GM12874 (cell line): ENCODE results near the gene NTS.

Source experiments
- CTCF ChIP-seq: IDR thresholded peaks from 2 replicates; pipeline ENCODE4 v1.5.1; 2011; ENCODE audit warnings: low read depth, mild to moderate bottlenecking, control low read depth, low read length, moderate library complexity; ENCODE audit not compliant: insufficient read depth

NTS gene

DNA sequence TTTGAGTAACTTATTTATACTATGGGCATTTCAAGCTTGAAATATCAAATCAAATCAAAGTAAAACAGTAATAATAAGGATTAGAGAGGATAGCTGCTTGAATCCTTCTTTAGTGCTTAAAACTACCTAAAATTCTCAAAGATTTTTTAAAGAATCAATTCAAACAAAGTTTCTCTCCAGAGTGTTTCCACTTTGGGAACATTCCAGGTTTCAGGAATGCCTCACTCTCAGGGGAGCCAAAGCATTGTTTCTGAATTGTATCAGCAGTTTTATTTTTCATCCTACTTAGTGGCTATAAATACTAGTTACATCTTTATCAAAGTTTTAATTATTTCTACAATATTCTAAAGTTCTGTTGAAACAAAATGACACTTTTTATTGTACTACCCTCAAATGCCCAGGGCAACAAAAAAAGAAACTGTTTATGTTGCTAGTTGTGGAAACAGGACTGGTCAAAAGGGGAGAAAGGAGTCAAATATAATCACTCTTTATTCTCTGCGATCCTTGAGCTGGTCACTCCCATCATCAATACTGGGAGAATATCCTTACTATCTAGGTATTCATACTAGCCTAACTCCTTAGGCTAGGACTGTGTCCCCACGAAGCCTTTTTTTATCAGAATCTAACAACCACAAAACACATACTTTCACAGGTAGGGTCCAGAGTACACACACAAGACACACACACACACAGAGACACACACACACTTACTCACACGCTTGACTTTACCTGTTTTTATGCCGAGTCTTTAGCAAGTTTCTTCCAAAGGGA, 38.5 kb upstream of the NTS start:
- no peak for TF ChIP-seq CTCF

GRCh38 chr12:85836197-85837090, 37.7 kb upstream of the NTS start, which contains the start of gene RASSF9:
Gene RASSF9, minus strand, starts transcription at chr12:85836409. Its CDS starts 208 bp downstream, at chr12:85836201.
- TF ChIP-seq CTCF: no peak

DNA sequence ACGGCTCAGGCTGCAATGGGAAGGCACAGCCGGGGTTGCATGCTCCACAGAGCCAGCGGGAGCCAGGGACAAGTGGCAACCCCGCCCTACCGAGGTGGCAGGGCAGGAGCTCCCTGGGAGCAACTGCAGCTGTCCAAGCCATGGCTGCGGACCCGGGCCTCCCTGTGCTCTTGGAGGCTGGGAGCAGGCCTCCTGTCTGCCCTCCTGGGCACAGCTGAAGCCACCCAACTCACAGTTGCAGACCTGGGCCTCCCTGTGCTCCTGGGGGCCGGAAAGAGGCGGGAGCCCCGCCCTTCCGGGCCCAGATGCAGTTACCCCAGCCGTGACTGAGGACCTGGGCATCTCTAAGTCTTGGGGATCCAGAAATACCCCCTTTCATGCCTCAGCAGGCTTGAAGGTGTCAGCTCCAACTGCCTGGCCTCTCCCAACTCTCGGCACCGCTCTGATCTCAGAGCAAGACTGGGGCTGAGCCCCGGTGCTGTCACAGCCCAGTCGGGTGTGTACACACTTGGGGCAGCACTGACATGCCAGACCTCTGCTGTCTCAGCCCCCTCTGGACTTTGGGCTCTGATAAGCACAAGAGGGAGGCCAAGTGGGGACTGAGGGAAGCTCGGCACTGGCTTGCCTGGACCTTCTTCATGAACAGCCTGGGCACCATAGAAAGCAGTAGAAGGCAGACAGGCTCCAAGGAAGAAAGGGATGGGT, 30.3 kb upstream of the NTS start:
- TF ChIP-seq CTCF: no peak

DNA sequence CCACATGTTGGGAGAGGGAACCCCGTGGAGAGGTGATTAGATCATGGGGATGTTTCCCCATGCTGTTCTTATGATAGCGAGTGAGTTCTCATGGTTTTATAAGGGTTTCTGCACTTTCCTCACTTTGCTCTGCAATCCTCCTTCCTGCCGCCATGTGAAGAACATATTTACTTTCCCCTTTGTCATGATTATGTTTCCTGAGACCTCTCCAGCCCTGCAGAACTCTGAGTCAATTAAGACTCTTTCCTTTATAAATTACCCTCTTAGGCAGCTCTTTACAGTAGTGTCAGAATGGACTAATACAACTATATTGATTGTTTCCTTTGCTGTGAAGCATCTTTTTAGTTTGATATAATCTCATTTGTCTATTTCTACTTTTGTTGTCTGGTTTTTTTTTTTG, 24.8 kb upstream of the NTS start:
- no peak for TF ChIP-seq CTCF

DNA sequence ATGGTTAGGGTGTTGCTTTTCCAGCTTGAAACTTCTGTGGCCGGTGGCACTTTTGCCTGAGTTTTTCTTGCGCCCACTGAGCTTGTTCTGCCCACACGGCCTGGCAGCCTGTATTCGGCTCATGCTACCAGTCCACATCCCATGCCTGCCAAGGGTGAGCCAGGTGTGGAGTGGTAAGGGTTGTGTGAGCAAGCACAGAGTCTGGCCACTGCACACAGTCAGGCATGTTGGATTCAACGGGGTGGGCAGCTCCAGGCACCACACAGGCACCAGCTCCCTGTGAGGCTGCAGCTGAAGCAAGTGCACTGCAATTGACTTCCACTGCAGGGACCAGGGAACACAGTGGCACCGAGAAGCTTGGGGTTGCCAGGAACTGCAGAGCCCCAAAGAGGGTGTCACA, 18.8 kb upstream of the NTS start:
- no peak for TF ChIP-seq CTCF

DNA sequence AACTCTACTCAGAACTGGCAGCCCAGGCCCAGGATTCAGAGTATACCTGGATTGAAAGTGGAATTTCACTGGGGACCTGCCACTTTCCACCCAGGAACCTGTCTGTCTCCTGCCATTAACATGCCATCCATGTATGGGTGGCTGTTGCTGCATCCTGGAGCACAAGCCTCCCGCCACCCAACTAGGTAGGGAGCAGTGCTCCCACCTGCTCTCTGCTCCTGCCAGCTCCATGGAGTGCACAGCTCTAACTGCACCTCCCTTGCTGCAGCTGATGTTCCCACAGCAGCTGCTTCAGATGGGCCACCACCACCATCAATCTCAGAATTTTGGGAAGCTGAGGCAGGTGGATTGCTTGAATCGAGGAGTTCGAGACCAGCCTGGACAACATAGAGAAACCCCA, 17.1 kb upstream of the NTS start:
- no peak for TF ChIP-seq CTCF

DNA sequence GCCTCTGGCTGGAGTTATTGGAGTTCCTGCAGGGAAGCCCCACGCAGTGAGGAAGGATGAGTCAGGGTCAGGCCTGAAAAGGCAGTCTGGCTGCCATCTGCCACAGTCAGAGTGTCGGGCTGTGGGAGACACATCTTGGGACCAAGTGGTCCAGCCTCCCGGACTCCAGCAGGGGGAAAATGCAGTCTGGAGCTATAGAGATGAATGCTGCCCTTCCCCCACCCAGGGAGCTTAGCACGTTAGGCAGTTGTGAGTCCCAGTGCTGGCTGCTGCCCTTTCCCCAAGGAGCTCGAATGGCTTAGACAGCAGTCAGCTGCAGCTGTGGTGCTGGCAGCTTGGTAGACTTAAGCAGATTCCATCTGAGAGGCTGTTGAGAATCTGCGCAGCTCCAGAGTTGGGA, 8.2 kb upstream of the NTS start:
- no peak for TF ChIP-seq CTCF
